HG02943 (cell line): ENCODE data around the gene NDOR1.

ENCODE experiments used
- ATAC-seq: cut with Tn5 transposase; IDR thresholded peaks from one replicate; pipeline ENCODE4 v1.9.1; 2021; ENCODE audit warnings: mild to moderate bottlenecking, low read depth, moderate library complexity; ENCODE audit not compliant: unreplicated experiment

The NDOR1 gene

DNA sequence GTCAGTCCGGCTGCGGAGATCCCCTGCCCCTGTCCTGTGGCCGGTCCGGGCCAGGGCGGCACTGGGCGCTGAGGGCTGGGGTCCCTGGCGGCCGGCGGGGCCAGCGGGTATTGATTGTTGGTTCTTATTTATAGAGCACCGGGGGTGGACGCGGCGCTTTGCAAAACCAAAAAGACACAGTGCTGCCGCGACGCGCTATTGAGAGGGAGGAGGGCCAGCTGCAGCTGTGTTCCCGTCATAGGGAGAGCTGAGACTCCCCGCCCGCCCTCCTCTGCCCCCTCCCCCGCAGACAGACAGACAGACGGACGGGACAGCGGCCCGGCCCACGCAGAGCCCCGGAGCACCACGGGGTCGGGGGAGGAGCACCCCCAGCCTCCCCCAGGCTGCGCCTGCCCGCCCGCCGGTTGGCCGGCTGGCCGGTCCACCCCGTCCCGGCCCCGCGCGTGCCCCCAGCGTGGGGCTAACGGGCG, 38.2 kb upstream of the NDOR1 start:
- no peak for ATAC-seq

DNA sequence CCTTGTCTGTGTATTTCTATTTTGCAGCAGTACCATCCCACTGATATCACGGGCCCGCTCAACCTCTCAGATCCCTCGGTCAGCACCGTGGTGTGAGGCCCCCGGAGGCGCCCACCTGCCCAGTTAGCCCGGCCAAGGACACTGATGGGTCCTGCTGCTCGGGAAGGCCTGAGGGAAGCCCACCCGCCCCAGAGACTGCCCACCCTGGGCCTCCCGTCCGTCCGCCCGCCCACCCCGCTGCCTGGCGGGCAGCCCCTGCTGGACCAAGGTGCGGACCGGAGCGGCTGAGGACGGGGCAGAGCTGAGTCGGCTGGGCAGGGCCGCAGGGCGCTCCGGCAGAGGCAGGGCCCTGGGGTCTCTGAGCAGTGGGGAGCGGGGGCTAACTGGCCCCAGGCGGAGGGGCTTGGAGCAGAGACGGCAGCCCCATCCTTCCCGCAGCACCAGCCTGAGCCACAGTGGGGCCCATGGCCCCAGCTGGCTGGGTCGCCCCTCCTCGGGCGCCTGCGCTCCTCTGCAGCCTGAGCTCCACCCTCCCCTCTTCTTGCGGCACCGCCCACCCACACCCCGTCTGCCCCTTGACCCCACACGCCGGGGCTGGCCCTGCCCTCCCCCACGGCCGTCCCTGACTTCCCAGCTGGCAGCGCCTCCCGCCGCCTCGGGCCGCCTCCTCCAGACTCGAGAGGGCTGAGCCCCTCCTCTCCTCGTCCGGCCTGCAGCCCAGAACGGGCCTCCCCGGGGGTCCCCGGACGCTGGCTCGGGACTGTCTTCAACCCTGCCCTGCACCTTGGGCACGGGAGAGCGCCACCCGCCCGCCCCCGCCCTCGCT, 37.5 kb upstream of the NDOR1 start:
- ATAC-seq, result no peak

DNA sequence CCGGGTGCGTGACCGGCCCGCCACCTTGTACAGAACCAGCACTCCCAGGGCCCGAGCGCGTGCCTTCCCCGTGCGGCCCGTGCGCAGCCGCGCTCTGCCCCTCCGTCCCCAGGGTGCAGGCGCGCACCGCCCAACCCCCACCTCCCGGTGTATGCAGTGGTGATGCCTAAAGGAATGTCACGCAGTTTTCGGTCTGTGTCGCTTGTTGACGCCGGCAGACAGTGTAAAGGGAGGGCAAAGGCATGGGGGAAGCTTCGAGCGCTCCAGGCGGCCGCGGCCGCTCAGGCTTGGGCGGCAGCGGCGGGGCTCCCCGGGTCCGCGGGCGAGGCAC, 37.0 kb upstream of the NDOR1 start:
- no peak for ATAC-seq

DNA sequence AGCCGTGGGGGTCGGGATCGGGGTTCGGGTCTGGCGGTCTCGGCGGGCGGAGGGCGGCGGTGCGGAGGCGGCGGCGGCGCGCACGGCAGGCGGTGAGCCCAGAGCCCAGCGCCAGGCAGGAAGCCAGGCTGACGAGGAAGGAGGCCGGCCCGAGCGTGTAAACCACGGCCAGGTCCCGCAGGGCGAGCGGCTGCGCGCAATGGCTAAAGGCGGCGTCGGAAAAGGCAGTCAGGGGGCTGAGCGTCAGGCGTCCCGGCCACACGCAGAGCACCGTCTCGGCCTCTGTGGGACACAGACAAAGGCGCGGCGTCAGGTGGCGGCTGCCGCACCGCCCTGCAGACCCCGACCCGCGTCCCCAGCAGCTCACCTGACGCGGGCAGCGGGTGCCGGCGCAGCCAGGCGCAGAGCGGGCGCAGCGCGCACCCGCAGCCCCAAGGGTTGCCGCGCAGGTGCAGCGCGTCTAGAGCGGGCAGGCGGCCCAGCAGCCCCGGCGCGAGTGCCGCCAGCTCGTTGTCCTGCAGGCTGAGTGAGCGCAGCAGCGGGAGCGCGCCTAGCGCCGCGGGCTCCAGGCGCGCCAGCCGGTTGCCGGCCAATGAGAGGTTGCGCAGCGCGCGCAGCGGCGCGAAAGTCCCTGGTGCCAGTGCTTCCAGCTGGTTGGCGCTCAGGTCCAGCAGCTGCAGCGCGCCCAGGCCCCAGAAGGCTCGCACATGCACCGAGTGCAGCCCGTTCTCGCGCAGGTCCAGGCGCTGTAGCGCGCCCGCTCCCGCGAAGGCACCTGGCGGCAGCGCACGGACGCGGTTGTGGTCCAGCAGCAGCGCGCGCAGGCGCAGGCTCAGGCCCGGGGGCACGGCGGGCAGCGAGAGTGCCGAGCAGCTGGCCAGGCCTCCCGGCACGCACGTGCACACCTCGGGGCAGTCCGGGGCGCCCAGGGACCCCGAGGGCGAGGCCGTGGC, 36.3 kb upstream of the NDOR1 start:
- no peak for ATAC-seq

DNA sequence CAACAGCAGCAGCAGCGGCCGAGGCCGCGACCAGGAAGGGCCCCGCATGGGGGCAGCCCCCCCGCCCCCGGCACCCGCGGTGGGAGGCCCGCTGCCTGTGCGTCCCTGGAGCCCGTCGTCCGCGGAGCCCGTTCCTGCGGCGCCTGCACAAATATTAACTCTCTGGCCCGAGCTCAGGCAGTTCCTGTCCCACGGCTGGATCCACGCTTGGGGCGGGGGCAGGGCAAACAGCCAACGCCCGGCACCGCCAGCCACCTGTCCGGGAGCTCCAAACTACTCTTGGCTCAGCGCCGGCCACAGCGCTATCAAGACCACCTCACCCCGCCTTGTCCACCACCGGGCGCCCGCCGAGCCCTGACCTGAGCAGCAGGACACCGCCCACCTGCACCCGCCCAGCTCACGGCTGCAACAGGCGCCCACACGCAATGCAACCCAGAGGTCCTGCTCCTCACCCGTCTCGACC, 35.6 kb upstream of the NDOR1 start, which contains the start of gene LRRC26:
Gene LRRC26 (minus strand): TSS at position 156 of the 463 bp plus-strand sequence. CDS start 108 bp downstream, at position 48.
- ATAC-seq, result no peak

DNA sequence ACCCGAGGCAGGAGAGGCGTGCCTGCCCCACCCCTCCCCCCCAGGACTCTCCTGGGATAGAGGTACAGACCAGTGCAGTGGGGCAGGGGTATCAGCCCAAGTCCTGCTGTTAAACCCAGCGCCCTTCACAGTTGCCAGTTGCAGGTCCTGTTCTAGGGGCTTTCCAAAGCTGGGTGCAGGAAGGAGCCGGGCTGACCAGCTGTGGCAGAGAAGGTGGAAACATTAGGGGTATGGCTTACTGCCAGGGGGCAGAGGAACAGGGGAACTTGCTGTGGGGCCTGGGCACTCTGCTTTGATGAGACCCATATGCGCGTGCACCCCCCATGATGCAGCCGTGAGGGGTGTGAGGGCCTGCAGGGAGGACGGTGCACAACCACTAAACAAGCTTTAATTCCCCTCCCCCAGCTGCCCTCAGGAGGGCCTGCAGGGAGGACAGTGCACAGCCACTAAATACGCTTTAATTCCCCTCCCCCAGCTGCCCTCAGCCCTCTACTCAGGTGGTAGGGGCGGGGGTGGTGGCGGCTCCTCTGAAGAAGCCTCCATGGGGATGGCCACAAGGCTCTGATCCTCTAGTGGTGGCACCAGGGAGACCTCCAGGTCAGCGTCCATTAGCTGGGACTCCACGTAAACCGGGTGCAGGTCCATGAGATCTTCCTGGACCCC, 34.9 kb upstream of the NDOR1 start:
- no peak for ATAC-seq

DNA sequence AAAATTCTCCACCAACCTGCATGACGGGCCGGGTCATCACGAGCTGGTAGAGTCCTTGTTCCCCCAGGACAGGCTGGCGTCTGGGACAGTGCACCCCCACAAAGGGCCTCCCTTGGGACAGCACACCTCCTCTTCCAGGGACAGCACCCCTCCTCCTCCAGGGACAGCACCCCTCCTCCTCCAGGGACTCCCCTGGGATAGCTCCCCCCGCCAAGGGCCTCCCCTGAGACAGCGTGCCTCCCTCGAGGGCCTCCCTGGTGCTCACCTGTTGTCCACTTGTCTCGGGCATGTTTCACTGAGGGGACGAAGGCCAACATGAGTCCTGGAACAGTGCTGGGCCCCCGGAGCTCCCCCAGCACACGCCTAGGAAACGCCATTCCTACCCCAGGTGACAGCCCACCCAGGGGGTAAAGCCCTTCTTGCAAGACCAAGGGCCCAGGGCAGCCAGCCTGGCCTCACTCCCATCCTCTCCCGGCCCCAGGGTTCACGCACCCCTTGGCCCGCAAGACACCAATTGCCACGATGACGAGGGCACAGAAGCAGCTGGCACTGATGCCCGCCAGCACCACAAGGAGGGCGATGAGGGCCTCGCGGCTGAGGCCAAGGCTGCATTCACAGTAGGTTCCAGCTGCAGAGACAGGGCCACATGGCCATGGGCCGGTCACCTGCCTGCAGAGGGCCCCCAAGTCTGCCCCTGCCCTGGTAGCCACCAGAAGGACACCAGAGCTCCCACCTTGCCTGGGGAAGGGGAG, 34.2 kb upstream of the NDOR1 start:
- no peak for ATAC-seq

DNA sequence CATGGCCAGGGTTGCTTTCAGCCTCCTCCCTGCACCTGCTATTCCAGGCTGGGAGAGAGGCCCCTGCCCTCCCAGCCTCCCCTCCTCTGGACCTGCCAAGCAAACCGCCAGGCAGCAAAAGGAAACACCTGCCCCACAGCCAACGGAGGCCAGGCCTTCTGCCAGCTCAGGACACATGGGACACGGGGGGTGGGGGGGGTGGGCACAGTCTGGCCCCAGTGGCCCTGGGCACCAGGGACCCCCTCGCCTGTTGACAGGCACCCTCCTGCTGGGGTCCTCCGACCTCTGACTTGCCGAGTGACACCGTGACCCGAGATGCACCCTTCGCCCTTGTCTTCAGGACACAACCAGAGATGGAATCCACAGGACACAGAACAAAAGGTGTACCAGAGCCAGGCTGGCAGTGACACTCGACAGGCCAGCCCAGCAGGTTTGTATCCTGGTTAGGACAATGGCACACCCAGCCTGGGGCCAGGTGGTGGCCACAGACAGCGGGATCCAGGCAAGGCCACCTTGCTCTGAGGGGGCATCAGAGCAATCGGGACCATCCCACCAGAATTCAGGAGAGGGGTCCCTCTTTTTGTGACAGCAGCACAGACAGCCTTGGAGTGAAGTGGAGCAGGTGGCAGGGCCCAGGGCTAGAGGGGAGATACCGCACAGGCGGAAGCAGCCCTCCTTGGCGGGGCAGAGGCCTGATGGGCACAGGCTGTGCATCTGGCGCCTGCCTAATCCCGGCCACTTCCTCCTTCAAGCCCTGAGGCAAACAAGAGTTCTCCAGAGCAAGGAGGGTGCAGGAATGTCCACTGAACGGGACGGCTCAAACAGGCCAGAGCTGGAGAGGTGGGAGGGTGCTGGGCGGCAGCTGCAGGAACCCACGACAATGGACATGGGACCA, 32.4 kb upstream of the NDOR1 start:
- no peak for ATAC-seq

DNA sequence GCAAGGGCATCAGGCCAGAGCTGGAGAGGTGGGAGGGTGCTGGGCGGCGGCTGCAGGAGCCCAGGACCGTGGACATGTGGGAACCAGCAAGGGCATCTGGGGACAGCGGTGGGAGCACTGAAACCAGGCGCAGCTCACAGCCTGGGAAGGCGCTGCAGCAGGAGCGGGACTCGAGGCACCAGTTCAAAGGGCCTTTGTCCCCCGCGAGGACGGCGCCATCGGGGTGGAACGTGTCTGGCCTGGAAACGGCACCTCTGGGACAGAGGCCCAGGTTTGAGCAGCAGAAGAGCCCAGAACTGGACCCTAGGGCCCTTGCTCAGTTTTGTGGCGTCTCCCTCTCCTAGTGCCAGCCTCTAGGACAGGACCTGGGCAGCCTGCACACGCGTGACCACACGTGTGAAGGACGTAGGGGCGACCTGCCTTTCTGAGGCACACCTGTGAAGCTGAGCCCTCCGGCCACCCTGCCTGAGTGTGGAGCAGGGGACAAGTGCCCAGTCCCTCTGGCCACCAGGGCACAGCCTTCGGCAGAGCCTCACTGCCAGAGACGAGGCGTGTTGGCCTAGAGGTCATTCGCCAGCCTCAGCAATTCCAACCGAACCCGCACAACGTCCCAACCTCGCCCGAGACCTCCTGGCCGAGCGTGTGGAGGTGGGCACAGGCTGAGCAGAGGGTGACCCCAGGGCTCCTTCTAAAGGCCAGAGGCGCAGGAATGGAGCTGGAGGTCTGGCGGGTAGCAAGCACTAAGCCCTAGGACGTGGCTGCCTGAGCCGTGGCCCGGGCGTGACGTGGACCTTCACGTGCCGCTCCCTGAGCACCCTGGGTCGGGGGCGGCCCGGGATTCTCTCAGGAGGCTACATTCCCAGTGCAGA, 31.5 kb upstream of the NDOR1 start:
- no peak for ATAC-seq

DNA sequence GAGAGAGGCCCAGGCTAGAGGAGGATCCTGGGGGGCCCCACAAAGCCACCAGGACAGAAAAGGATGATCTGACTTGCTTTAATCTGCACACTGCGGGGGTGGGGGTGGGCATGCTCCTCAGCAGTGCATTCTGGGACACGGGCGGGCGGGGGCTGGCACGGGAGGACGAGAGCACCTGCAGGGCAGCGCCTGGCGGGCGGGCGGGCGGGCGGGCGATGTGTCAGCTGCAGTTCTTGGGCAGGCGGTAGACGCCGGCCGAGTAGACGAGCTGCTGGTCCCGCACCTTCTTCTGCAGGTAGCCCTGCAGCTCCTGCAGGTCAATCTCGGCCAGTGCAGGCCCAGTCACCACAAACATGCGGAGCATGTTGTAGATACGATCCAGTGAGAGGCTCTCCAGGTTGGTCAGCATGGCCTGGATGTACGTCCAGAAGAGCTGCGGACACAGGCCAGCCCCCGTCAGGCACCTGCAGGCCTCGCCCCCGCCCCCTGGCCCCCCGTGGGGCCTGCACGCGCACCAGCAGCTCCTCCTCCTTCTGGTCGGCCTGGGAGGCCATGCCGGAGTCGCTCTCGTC, 30.7 kb upstream of the NDOR1 start:
- ATAC-seq, result no peak

DNA sequence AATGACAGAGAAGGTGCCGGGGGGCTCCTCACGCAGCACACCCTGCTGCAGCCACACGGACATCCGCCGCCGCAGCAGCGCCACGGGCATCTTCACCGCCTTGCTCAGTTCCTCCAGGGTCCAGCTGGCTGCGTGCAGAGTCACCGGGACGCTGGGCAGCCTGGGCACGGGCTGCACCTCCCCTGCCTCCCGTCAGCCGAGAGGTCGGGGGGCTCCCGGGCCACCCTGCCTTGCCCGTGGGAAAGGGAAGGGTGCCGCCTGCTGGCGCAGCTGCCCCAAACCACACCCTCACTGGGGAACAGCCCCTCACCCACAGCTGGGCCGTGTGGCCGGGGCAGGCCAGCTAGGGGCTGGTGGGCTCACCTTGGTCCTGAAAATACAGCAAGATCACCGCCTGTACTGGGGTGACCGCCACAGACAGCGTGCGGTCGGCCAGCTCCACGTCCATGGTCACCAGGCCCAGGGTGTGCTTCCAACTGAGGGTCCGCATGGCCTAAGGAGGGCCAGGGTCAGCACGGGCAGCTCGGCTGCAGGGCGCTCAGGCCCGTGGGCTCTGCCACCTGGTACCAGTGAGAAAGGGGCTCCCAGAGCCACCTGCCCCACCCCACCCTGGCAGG, 30.0 kb upstream of the NDOR1 start:
- ATAC-seq, result no peak

DNA sequence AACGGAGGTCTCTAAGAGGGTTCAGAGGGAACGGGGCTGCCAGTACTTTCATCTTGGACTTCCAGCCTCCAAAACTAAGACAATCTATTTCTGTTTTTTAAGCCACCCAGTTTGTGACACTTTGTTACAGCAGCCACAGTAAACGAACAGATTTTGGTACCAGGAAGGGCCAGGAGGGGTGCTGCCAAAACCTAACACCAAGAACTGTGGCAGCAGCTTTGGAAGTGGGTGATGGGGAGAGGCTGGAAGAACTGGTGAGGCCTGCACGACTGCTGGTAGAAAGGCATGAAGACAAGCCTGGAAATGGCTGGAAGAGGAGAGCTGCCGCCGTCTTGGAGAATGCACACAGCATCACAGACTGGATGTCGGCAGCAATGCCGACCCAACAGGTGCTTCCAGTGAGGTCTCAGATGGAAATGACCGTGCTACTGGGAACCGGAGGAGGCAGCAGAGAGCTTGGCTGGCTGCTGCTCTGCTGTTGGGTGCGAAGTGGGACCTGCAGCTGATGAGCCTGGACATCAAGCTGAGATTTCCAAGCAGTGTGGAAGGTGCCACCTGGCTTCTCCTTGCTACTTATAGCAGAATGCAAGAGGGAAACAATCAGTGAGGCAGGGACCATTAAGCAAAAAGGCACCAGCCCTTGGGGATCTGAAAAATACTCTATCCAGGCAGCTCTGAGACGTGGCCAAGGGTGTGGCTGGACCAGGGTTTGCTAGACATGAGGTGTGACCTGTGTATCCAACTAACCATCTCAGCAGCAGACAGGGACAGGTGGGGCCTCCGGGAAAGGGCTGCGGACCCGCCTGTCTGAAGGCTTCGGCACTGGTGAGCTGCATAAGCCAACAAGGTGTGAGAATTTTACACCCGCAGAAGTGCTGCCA, 29.0 kb upstream of the NDOR1 start:
- ATAC-seq, result no peak

DNA sequence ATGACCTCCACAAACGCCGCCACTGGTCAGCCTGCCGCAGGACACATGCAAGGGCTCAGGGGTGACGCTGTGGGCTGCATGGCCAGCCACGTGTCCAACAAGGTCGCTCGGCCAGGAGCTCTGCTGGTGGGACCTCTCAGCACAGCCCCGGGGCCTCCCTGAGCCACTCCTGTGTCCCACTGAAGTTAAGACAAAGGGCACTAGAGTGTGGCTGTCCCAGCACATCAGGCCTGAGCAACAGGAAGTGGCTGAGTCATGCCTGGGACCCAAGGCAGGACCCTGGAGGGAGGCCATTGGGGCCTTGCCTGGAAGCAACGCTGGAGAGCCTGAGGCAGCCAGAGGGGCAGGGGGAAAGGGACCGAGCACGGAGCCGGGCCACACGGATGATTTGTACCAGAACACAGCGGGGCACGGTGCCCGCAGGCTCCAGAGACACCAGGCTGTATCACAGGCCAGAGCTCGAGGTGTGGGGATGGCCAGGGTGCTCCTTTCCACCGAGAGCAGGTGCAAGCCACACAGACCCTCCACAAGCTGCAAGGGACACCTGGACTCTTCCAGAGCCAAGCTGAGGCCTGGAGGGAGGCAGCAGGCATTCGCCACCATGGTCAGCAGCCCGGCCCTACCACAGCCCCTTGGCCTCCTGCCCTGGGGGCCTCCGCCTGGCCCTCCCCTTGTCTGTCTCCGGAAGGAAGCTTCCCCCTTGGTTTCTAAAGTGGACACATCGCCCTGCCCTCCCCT, 27.1 kb upstream of the NDOR1 start:
- no peak for ATAC-seq

DNA sequence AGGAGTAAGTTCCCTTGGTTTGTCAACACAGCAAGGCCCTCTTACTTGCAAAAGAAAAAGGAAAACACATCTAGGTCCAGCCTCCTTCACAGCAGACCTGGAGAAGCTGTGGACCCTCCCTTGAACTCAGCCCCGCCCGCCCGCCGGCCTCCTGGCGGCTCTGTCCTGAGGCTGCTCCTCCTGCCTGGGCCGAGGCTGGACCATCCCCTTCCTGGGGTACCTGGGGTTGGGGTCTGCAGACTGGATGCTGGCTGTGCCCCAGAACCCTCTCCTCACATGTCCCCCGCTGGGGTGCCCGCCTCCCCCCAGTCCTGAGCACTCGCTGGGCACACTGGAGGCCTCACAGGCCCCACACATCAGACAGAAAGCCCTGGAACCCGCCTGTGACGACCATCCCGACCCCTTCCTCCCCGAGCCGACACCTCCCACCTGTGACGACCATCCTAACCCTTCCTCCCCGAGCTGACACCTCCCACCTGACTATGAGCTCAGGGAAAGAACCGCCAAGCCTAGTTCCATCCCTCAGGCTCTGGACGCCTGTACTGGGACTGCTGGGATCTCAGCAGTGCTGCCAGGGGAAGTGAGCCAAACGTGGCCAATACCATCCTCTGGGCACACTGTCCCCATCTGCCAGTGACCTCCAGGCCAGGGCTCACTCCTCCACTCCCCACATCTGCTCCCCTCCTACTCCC, 26.4 kb upstream of the NDOR1 start:
- no peak for ATAC-seq

DNA sequence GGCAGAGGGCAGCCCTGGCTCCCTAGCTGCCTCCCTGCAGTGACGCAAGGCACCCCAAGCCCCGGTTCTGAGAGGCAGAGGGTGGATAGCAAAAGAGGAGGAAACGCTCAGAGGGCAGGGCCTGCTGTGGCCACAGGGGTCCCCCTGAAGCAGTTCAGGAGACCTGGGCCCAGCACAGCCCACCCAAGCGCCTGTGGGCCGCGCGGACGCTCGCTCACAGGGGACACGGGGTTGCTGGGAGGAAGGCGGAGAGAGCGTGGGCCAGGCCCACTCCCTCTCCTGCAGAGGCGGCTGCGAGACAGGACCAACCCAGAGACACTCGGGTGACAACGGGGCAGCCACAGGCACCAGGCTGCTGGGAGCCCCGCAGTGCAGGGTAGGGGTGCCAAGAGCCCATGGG, 25.7 kb upstream of the NDOR1 start:
- no peak for ATAC-seq
